Measurements from ENCODE around the gene CRYBA1.
"Not testable (repeated sequence)": the region's sequence is repeated elsewhere in the genome, so short reads cannot be mapped to it uniquely, and the experiment has no call there.

Gene CRYBA1, protein sequence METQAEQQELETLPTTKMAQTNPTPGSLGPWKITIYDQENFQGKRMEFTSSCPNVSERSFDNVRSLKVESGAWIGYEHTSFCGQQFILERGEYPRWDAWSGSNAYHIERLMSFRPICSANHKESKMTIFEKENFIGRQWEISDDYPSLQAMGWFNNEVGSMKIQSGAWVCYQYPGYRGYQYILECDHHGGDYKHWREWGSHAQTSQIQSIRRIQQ
- total RNA-seq: 0 reads per million in 2 donors

DNA sequence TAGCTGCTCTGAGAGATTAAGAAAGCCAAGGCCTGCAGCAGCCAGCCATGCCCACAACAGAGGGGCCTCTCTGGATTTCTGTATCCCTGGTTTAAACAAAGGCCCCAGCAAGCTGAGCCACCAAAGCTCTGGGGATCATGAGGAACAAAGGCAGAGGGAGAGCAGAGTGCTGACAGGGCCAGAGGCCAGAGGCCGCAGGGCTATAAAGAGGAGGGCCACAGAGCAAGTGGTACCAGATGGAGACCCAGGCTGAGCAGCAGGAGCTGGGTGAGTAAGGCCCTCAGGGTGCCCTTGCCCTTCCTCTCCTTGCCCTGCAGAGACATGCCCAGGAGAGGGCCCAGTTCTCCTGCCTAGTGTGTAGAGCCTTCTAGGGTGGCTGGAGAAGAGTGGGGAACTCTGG lies at the start of gene CRYBA1:
Gene CRYBA1, plus strand, starts transcription at position 232 of the 400 bp plus-strand sequence. Its CDS starts 5 bp downstream, at position 237.
- no peak for DNase-seq

DNA sequence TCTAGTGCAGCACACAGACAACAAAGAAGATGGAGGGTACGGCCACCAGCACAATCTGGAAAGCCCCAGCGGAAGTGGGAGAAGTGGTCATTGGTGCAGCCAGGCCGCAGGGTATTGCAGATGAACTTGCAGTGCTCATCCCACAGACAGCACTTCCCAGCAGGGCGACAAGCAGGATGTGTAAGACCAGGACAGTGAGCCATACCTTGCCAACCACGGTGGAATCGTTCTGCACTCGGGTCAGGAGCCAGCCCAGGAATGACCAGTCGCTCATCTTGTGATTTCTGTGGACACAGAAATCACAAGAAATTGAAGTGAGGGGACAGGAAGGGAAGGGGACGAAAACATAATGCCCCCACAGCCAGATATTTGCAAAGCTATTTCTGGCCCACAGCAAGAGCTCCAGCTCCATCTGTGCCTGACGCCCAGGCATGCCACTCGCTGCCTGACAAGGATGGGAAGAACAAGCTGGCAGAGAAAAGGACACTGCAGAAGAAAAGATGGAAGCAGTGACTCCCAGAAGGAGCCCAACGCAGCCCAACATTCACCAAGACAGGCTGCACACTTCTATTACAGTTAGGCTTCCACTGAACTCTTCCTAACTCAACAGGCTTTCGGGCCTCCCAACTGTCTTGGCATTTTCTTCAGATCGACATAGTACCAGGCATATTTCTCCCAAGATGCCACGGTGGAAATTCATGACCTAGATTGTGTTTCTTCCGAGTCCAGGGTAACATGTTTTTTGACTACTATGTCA lies 49.0 kb upstream of the CRYBA1 start:
- no peak for DNase-seq

GRCh38 chr17:29204068-29204804 lies 42.4 kb upstream of the CRYBA1 start:
- DNase-seq: not testable (repeated sequence)

DNA sequence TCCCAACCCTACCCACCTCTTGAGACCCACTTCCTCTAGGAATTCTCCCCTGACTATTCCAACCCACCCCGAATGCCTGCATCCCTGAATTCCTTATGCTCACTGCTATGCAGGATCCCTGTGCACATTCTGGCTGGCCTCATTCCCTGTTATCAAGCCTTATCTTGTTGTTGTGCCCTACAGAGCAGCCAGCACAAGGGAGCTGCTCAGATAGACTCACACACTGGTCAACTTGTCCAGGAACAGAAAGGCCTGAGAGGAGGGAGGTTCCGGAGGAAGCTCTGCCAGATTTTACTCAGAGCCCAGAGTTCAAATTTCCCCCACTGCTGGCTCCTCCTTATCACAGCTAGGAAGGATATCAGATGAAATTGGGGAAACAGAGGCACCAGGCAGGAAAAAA lies 41.6 kb upstream of the CRYBA1 start:
- no peak for DNase-seq

- no peak for DNase-seq
These were observed 38.7 kb upstream of the CRYBA1 start for GRCh38 chr17:29207975-29208374.

DNA sequence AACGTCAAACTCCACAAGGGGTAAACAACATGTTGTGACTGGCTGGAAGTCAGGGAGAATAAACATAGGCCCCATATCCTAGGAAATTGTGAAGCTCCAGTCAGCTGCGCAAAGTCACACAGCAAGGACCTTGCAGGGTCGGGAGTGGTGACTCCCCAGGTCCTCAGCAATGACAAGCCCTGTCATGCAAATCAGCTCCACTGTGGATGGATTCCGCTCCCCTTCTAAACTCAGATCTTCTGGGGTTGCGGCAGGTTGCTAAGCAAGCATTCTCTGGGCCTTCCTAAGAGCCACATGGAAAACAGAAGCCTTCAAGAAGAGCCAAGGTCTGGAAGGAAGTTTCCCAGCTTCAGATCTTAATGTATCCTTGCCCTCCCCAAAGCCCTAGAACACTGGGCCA lies 37.6 kb upstream of the CRYBA1 start:
- DNase-seq: no peak

DNA sequence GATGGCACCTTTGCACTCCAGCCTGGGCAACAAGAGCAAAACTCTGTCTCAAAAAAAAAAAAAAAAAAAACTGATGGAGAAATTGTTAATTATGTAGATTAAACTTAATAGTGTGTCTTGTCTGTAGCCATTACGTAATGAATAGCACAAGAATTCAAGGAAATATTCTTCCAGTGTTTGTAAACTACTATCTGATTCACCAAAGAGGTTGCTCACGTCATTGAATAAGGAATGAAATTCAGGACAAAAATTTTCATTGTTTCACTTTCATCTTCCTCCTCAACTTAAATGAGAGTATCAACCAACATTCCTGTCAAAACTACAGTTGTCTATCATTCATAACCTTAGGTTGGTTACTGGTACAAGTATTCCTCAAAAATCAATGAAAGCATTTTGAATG lies 35.8 kb upstream of the CRYBA1 start:
- no peak for DNase-seq

- DNase-seq: no peak
These were observed 34.5 kb upstream of the CRYBA1 start for GRCh38 chr17:29212094-29212631.

- DNase-seq: no peak
These were observed 34.0 kb upstream of the CRYBA1 start for GRCh38 chr17:29212681-29213121.

- DNase-seq: no peak
These were observed 32.2 kb upstream of the CRYBA1 start for GRCh38 chr17:29214215-29215146.

DNA sequence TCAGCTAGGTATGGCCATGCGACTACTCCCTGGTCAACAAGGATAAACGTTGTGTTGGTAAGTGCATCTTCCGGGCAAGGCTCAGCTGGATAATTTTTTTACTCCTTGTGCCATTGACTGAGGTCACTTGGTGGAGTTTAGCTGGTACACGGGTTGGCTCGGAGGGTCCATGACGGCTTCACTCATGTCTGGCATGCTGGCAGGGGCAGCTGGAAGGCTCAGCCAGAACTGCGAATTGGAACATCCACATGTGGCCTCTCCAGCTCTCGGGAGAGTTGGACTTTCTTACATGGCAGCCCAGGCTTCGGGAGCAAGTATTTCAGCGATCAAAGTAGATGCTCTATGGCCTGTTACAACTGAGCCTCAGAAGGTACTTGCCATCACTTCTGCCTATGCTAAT lies 31.5 kb upstream of the CRYBA1 start:
- DNase-seq: no peak

DNA sequence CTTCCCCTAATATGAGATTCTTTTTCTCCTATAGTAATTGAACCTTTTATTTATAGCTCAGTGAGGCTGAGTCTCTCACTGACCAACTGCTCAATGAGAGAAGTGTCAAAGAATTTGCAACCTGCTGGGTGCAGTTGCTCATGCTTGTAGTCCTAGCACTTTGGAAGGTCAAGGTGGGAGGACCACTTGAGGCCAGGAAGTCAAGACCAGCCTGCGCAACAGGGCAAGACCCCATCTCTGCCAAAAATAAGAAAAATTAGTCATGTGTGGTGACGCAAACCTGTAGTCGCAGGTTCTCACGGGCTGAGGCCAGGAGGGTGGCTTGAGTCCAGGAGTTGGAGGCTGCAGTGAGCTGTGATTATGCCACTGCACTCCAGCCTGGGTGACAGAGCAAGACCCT lies 30.9 kb upstream of the CRYBA1 start:
- DNase-seq: no peak

DNA sequence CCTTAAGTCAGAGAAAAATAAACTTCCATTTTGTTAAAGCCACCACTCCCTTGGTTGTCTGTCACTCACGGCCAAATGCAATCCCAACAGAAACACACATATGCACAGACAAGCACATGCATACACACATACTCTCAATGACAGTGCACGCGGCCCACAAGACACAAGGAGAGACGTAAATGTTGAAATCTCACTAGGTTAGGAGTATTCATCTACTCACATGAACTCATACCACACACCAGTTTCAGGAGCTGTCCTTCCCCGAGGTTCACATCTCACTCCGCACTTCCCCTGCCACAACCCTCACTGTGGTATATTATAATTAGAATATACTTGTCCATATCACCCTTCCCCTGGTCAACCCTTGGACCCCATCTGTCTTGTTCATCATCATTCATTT lies 30.5 kb upstream of the CRYBA1 start:
- no peak for DNase-seq

DNA sequence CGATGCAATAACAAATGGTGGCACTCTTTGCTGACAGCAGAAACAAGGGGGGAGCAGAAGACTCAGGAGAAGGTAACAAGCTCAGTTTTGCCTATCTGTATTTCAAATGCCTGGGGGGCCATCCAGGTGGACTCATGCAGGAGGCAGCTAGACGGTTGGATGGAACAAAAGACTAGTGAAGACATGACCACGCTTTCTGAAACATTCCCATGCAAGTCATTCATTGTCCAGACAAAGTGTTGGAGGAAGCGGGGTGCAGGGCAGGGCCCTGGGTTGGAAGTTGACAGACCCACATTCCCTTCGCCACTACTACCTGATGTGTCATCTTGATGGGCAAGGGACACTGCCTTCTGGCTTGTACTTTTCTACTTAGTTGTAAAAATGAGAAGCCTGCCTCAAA lies 29.8 kb upstream of the CRYBA1 start:
- no peak for DNase-seq

- no peak for DNase-seq
These were observed 27.1 kb upstream of the CRYBA1 start for GRCh38 chr17:29219378-29220047.

- DNase-seq: not testable (repeated sequence)
These were observed 25.3 kb upstream of the CRYBA1 start for GRCh38 chr17:29221338-29221737.

GRCh38 chr17:29225396-29225795 lies 21.3 kb upstream of the CRYBA1 start:
- no peak for DNase-seq

DNA sequence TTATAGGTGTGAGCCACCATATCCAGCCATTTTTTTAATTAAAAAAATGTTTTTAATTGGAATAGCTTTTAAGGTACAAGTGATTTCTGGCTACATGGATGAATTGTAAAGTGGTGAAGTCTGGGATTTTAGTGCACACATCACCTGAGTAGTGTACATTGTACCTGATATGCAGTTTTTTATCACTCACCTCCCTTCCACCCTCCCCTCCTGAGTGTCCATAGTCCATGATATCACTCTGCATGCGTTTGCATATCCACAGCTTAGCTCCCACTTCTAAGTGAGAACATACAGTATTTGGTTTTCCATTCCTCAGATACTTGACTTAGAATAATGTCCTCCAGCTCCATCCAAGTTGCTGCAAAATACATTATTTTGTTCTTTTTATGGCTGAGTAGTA lies 13.4 kb upstream of the CRYBA1 start:
- DNase-seq: no peak

DNA sequence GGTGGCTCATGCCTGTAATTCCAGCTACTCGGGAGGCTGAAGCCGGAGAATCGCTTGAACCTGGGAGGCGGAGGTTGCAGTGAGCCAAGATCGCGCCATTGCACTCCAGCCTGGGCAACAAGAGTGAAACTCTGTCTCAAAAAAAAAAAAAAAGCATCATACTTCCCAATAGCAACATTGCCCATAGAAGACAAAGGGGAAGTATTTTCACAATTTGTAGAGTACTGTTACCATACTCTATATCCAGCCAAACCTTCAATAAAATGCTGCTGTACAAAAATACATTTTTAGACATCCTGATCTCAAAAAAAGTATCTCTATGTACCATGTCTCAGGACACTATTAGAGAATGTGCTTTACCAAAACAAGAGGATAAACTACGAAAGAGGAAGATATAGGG lies 11.7 kb upstream of the CRYBA1 start:
- DNase-seq: not testable (repeated sequence)

DNA sequence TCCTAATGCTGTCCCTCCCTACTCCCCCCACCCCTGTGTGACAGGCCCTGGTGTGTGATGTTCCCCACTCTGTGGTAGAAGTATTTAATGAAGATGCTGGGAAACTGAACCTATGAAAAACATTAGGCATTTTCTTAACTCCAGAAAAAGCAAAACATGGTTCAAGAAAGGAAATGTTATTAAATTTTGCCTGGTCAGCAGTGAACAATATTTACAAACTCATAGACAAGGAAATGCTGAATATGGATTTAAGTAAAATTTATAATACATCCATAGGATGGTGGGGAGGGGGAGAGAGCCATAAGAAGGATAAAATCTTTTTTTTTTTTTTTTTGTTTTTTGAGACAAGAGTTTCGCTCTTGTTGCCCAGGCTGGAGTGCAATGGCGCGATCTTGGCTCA lies 10.8 kb upstream of the CRYBA1 start:
- DNase-seq: no peak

DNA sequence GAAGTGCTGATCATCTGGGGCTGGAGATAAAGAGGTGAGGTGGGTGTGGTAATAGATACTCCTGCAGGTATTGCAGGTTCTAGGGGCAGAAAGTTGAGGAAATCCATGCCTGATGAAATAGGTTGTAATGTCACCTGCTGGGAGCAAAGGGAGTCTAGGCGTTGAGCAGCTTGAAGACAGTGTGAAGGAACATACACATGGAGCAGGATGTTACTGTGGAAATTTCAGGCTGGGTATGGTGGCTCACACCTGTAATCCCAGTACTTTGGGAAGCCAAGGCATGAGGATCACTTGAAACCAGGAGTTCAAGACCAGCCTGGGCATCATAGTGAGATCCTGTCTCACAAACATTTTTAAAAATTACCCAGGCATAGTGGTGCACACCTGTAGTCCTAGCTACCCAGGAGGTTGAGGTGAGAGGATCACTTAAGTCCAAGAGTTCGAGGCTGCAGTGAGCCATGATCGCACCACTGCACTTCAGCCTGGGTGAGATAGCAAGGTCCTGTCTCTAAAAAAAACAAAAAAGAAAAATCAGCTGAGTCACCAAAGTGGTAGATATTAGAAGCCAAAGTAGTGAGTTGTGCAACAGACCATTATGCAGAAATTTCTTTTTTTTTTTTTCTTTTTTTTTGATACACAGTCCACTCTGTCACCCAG lies 9.1 kb upstream of the CRYBA1 start:
- no peak for DNase-seq

Data from activated gamma-delta T cell (primary cell).